Spleen (tissue), 7 donors: Measurements from ENCODE around the gene CLMN.

Experiments
- CTCF ChIP-seq, 11 experiments: fragments of 200-600 bp in 7 of 11; fragments of 450-650 bp in 4 of 11; sonication (generic) in 4 of 11; IDR thresholded peaks in 8 of 11; conservative IDR thresholded peaks in 3 of 11; 1 replicate in 7 of 11; 2 replicates in 4 of 11; pipeline versions ENCODE4 v1.4.0 to v1.8.0; 2016 to 2021; ENCODE audit warnings: antibody characterized with exemption in 11 of 11, inconsistent platforms in 4 of 11, mild to moderate bottlenecking in 1 of 11
- POLR2A ChIP-seq, 3 donors: fragments of 450-650 bp; IDR thresholded peaks; one replicate each; pipeline ENCODE4 v1.5.1; 2017; ENCODE audit warnings: antibody characterized with exemption in 3 of 3, mild to moderate bottlenecking in 1 of 3
- donor health status: DM: no; HTN: no; CAD: no; lungs with moderate emphysema.
- donor health status: DM: no; HTN: no; CAD: no.
- donor health status: DM: no; HTN: no; CAD: no.

- TF ChIP-seq CTCF (IDR thresholded peaks at IDR 0.05 in 8 of 11, conservative IDR thresholded peaks at IDR 0.05 in 3 of 11) (no peak), POLR2A (IDR thresholded peaks at IDR 0.05) (no peak)
Observed at GRCh38 chr14:95341115-95341514, 21.4 kb upstream of the CLMN start.
